Heart right ventricle (tissue), 16 donors: ENCODE data around the gene ETFDH. TPM values are rescaled to one million over a fixed set of nuclear protein-coding genes. Genes with fewer than 3 reads are reported as not detected.
A peak's percentile ranks its signal among the peaks of the same experiment; 100 is the strongest.

ENCODE experiments used
- ATAC-seq, 8 donors: fragments of 200-7000 bp; cut with Tn5 transposase; one replicate each; pipeline ENCODE4 v1.9.1; 2020; ENCODE audit warnings: mild to moderate bottlenecking in 8 of 8, moderate library complexity in 8 of 8, moderate number of reproducible peaks in 1 of 8
- DNase-seq, 2 donors: peaks; one replicate each; pipeline ENCODE4 v3.0.0-alpha.2; 2020
- H3K27ac ChIP-seq, 10 donors: fragments of 200-600 bp; sonication (generic) in 2 of 10; one replicate each; pipeline versions ENCODE4 v1.5.0 to v1.8.0; 2020 to 2022; ENCODE audit warnings: mild to moderate bottlenecking in 3 of 10
- H3K27me3 ChIP-seq, 7 donors: fragments of 200-600 bp; one replicate each; pipeline ENCODE4 v1.8.0; 2021 to 2022; ENCODE audit warnings: mild to moderate bottlenecking in 2 of 7
- H3K36me3 ChIP-seq, 9 donors: fragments of 200-600 bp; sonication (generic) in 1 of 9; one replicate each; pipeline versions ENCODE4 v1.5.0 to v1.8.0; 2020 to 2022; ENCODE audit warnings: mild to moderate bottlenecking in 2 of 9
- H3K4me1 ChIP-seq, 9 donors: fragments of 200-600 bp; sonication (generic) in 1 of 9; one replicate each; pipeline versions ENCODE4 v1.5.0 to v1.8.0; 2020 to 2022; ENCODE audit warnings: mild to moderate bottlenecking in 4 of 9
- H3K4me3 ChIP-seq, 10 donors: fragments of 200-600 bp; sonication (generic) in 2 of 10; one replicate each; pipeline versions ENCODE4 v1.5.0 to v1.8.0; 2020 to 2022; ENCODE audit warnings: mild to moderate bottlenecking in 7 of 10, moderate library complexity in 2 of 10
- H3K9me3 ChIP-seq, 11 donors: fragments of 200-600 bp in 10 of 11; sonication (generic) in 2 of 11; one replicate each; pipeline versions ENCODE4 v1.5.0 to v1.8.0; 2013 to 2022; ENCODE audit warnings: mild to moderate bottlenecking in 2 of 11, control low read depth in 1 of 11, moderate library complexity in 1 of 11
- CTCF ChIP-seq, 9 donors: fragments of 200-600 bp; sonication (generic) in 2 of 9; IDR thresholded peaks; one replicate each; pipeline versions ENCODE4 v1.5.0 to v1.8.0; 2021 to 2022; ENCODE audit warnings: antibody characterized with exemption in 9 of 9, mild to moderate bottlenecking in 5 of 9, moderate library complexity in 1 of 9
- WGBS, 2 donors: extraction: QIAGEN DNeasy Blood & Tissue Kit; methylation state at CpG; one replicate each; pipeline ENCODE4 v1.1.7; 2013; ENCODE audit warnings: inconsistent platforms in 1 of 2; 5-methylcytosine and 5-hydroxymethylcytosine counted together
- intact Hi-C, 10 donors: fragments of 100-400 bp; cut with DNase I; formaldehyde crosslinking; loops; one replicate each; pipeline versions ENCODE4 v1.11.1 to v1.14.2; 2022
- polyA plus RNA-seq, 2 donors: library from polyadenylated mRNA; stranded (reverse); fragments of 200-250 nt; gene quantifications; one replicate each; pipeline ENCODE4 v1.2.3, GENCODE V29; 2013
- total RNA-seq, 10 donors: library from RNA; stranded (reverse); fragmentation: NEBNext Ultra II Directional in 3 of 10; extraction: Animal tissue kit (Norgen Biotek cat#: 25700) in 3 of 10; gene quantifications; one replicate each; pipeline versions ENCODE4 v1.2.1 to v1.2.4, GENCODE V29; 2021 to 2023
- donor health status: Arrhythmogenic right ventricular cardiomyopathy.
- donor health status: ischemic (EF 13 %, LVEDD 7.1; RV severe dilation, severe dysfunction).
- donor health status: healthy with polysubstance abuse.
- donor health status: DM: no; HTN: yes; CAD: no.
- donor health status: DM: no; HTN: no; CAD: no.
- donor health status: ischemic (EF 25% LVEDD 6.9; RV normal size, moderate dysfunction).
- donor health status: ischemic (EF 25% LVEDD 5.7; RV mildly dilated, moderate dysfunction).
- donor health status: healthy.
- donor health status: DM: yes; HTN: yes; CAD: no.
- donor health status: Ischemic cardiomyopathy.
- donor health status: ischemic (EF 35%, LVEDD 5.7; RV mildly dilated, moderate dysfunction).
- donor health status: nonischemic (EF 11% LVEDD 7.7; RV severe dilation, severe dysfunction).
- donor health status: DM: yes; HTN: yes; CAD: no.
- donor health status: PGD.
- donor health status: ischemic (EF 29% LVEDD 5.4; RV normal size, mild dysfunction).
- donor health status: nonischemic (EF 23%, LVEDD 6.1; RV moderate dilation, normal function).

The ETFDH gene
- total and polyA plus RNA-seq, 12 donors: 47.3 to 305 (median 192) TPM

GRCh38 chr4:158630893-158631292, 41.2 kb upstream of the ETFDH start:
- no peaks in the 10 kb centered on the region for H3K27me3 ChIP-seq
- H3K9me3 ChIP-seq: no peaks in the 10 kb centered on the region
- H3K4me3 ChIP-seq: no peak overlapping the region
- no peaks in the 10 kb centered on the region for H3K36me3 ChIP-seq
- no peak for TF ChIP-seq CTCF (IDR thresholded peaks at IDR 0.05)
- peaks cover 0 to 26% (median 6%) of the 10 kb centered on the region in 9 donors for H3K4me1 ChIP-seq
- intact Hi-C loops: no loop called here
- DNase-seq (peak in 1 of 2 donors; percentile 6), ATAC-seq (peak in 3 of 8 donors; percentile 56 to 65 (median 59))
- H3K27ac ChIP-seq: no peak overlapping the region
- 15 to 26% methylated on average over 1 of the region's 1 CpG for WGBS, 2 donors

GRCh38 chr4:158636619-158637018, 35.5 kb upstream of the ETFDH start:
- Histone ChIP-seq H3K36me3 (no peaks in the 10 kb centered on the region), H3K4me1 (no peaks in the 10 kb centered on the region), H3K4me3 (no peak overlapping the region), H3K27me3 (no peaks in the 10 kb centered on the region), H3K9me3 (no peaks in the 10 kb centered on the region), H3K27ac (no peak overlapping the region)
- ATAC-seq: no peak
- WGBS, 2 donors: 92 to 93% methylated on average over 1 of the region's 1 CpG
- no peak for DNase-seq
- intact Hi-C loops: no loop called here
- TF ChIP-seq CTCF (IDR thresholded peaks at IDR 0.05): no peak

GRCh38 chr4:158644356-158644755, 27.7 kb upstream of the ETFDH start:
- 73 to 79% methylated on average over 5 of the region's 5 CpGs for WGBS, 2 donors

GRCh38 chr4:158644760-158645159, 27.3 kb upstream of the ETFDH start:
- Histone ChIP-seq H3K27ac (no peak overlapping the region), H3K4me3 (no peak overlapping the region), H3K27me3 (no peaks in the 10 kb centered on the region), H3K36me3 (no peaks in the 10 kb centered on the region), H3K4me1 (peaks cover 0 to 4% (median 0%) of the 10 kb centered on the region in 9 donors), H3K9me3 (no peaks in the 10 kb centered on the region)
- intact Hi-C loops: no loop called here
- TF ChIP-seq CTCF (IDR thresholded peaks at IDR 0.05): no peak
- DNase-seq (no peak), ATAC-seq (no peak)
- WGBS, 2 donors: 53 to 55% methylated on average over 3 of the region's 3 CpGs

More at GRCh38 chr4:158644356-158644755, 27.7 kb upstream of the ETFDH start:
- H3K9me3 ChIP-seq: no peaks in the 10 kb centered on the region
- no peaks in the 10 kb centered on the region for H3K27me3 ChIP-seq
- no peak overlapping the region for H3K4me3 ChIP-seq
- no peak for ATAC-seq
- H3K27ac ChIP-seq: no peak overlapping the region
- no peak for TF ChIP-seq CTCF (IDR thresholded peaks at IDR 0.05)
- no peak for DNase-seq
- no peaks in the 10 kb centered on the region for H3K36me3 ChIP-seq
- H3K4me1 ChIP-seq: peaks cover 0 to 2% (median 0%) of the 10 kb centered on the region in 9 donors
- intact Hi-C loops: no loop called here
